AG04450 (cell line): ENCODE measurements around the gene MRGPRD. TPM values are rescaled to one million over a fixed set of nuclear protein-coding genes. Genes with fewer than 3 reads are reported as not detected.

Experiments
- CTCF ChIA-PET: fragments of 300-600, 350-600 bp; formaldehyde crosslinking; extraction: SDS; loops from one replicate; lab custom pipeline; 2022; ENCODE audit warnings: antibody characterized with exemption, inconsistent platforms; lab: Charles Lee
- POLR2A ChIA-PET: fragments of 350-600 bp; formaldehyde crosslinking; extraction: SDS; loops from one replicate; lab custom pipeline; 2021; ENCODE audit warnings: antibody characterized with exemption, inconsistent platforms; lab: Yijun Ruan, JAX
- DNase-seq: peaks from one replicate; pipeline ENCODE4 v3.0.0-alpha.2; 2011; ENCODE audit warnings: low read depth, low spot score
- H3K27ac ChIP-seq: one replicate; pipeline ENCODE4 v1.5.1; 2012; ENCODE audit warnings: low read depth, low read length, control low read depth
- H3K27me3 ChIP-seq: one replicate; pipeline ENCODE4 v1.6.0; 2012; ENCODE audit warnings: low read length; ENCODE audit not compliant: control insufficient read depth, insufficient read depth
- H3K4me3 ChIP-seq: 2 replicates; pipeline ENCODE4 v1.5.1; 2011; ENCODE audit warnings: mild to moderate bottlenecking, low read depth, low read length, control low read depth
- H3K9me3 ChIP-seq: 2 replicates; pipeline ENCODE4 v1.5.1; 2012; ENCODE audit warnings: low read length; ENCODE audit not compliant: control insufficient read depth, insufficient read depth
- CTCF ChIP-seq: IDR thresholded peaks from 2 replicates; pipeline ENCODE4 v1.5.1; 2011; ENCODE audit warnings: low read depth, low read length, control low read depth, inconsistent platforms
- polyA plus RNA-seq: library from polyadenylated mRNA; depleted of rRNA; stranded (reverse); fragments of >200 nt; gene quantifications from 2 replicates; pipeline ENCODE4 v1.2.3, GENCODE V29; 2011

Gene MRGPRD
- polyA plus RNA-seq, 1 experiment = not detected

- H3K9me3 ChIP-seq = no peaks in the 10 kb centered on the region; the same call in 1 of the 2 replicates
- POLR2A ChIA-PET = interaction anchor here (0.6 to 4.4 kb wide), 2 partner anchors 9 to 1151 kb away, joined by 8 to 27 read pairs; partner anchors contain the start of gene MRGPRF
- TF ChIP-seq CTCF = no peak
- no peak overlapping the region for H3K4me3 ChIP-seq
- no peak for DNase-seq
- CTCF ChIA-PET = no interaction called here
- no peak overlapping the region for H3K27ac ChIP-seq
- no peaks in the 10 kb centered on the region for H3K27me3 ChIP-seq
Observed at GRCh38 chr11:69003301-69003865, 22.6 kb upstream of the MRGPRD start.

- no peak for TF ChIP-seq CTCF
- Histone ChIP-seq H3K27me3 (no peaks in the 10 kb centered on the region), H3K4me3 (no peak overlapping the region), H3K27ac (no peak overlapping the region), H3K9me3 (no peaks in the 10 kb centered on the region; the same call in 1 of the 2 replicates)
- ChIA-PET POLR2A (interaction anchor here (0.6 to 4.4 kb wide), 2 partner anchors 9 to 56 kb away, joined by 3 to 27 read pairs; partner anchors contain the start of gene MRGPRF), CTCF (interaction anchor here (1.0 to 1.6 kb wide), 2 partner anchors 10 to 85 kb away, joined by 3 to 6 read pairs; partner anchors contain the start of gene MRGPRF)
- no peak for DNase-seq
Observed at GRCh38 chr11:69002570-69003231, 21.9 kb upstream of the MRGPRD start.

GRCh38 chr11:69002110-69002569, 21.4 kb upstream of the MRGPRD start:
- no peak overlapping the region for H3K27ac ChIP-seq
- H3K4me3 ChIP-seq = no peak overlapping the region
- ChIA-PET POLR2A (interaction anchor here (0.6 to 4.4 kb wide), 2 partner anchors 10 to 55 kb away, joined by 3 to 27 read pairs; partner anchors contain the start of gene MRGPRF), CTCF (interaction anchor here (1.0 to 1.6 kb wide), 3 partner anchors 10 to 86 kb away, joined by 3 to 6 read pairs (median 5); partner anchors contain the start of gene MRGPRF)
- TF ChIP-seq CTCF = no peak
- DNase-seq = no peak
- H3K27me3 ChIP-seq = no peaks in the 10 kb centered on the region
- H3K9me3 ChIP-seq = no peaks in the 10 kb centered on the region; the same call in 1 of the 2 replicates

GRCh38 chr11:69001243-69002081, 20.7 kb upstream of the MRGPRD start:
- H3K27me3 ChIP-seq = no peaks in the 10 kb centered on the region
- ChIA-PET POLR2A (interaction anchor here (4.4 kb wide), 1 partner anchor 11 kb away, joined by 27 read pairs; the partner anchor contains the start of gene MRGPRF), CTCF (interaction anchor here (0.7 to 1.6 kb wide), 5 partner anchors 11 to 143 kb away, joined by 3 to 6 read pairs (median 3); partner anchors contain the start of gene MRGPRF)
- no peaks in the 10 kb centered on the region; the same call in 1 of the 2 replicates for H3K9me3 ChIP-seq
- H3K27ac ChIP-seq = peak overlapping the region; percentile 68
- TF ChIP-seq CTCF = no peak
- no peak for DNase-seq
- H3K4me3 ChIP-seq = no peak overlapping the region
